NCI-H2227 treated with DMSO at 0.1 percent for 48 hours (cell line): ENCODE measurements around the gene SBK2.
A peak's percentile ranks its signal among the peaks of the same experiment; 100 is the strongest.
"Not testable (repeated sequence)": the region's sequence is repeated elsewhere in the genome, so short reads cannot be mapped to it uniquely, and the experiment has no call there.

Experiments used
- DNase-seq: peaks from one replicate; lab custom pipeline; 2025; lab: John Stamatoyannopoulos, UW

The SBK2 gene

GRCh38 chr19:55536951-55537740 is at the start of gene SBK2:
SBK2 (minus strand) TSS chr19:55537133; CDS start chr19:55536294, 839 bp downstream.
- DNase-seq: no peak

DNA sequence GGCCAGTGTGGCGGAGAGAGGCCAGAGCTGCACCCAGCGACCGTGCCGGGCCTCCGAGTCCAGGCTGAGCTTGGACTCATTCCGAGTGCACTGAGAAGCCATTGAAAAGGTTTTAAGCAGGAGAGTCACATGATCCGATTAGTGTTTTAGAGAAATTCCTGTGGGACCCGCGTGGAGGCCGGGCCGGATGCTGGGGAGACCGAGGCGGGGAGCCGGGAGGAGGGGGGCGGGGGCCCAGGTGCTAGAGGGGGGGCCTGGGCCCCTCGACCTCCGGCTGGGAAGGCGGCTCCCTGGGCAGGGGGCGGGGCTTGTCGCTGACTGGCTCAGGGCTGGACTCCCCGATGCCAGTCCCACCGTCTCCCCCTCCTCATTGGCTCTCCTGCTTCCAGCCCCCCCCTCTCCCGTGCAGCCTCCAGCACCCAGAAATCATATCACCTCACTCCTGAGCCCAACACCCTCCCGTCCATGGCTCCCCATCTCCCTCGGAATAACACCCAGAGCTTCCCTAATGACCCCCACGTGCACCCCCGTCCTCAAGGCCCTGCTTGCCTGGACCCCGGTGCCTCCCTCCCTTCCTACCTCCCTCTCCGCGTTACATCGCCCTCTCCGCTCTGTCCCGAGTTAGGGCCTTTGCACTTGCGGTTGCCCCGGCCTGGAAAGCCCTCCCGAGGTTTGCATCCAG is 48.9 kb upstream of the SBK2 start:
- peak; percentile 92 for DNase-seq

GRCh38 chr19:55584871-55585270 is 47.9 kb upstream of the SBK2 start:
- DNase-seq: no peak

GRCh38 chr19:55583897-55584296 is 47.0 kb upstream of the SBK2 start:
- DNase-seq: not testable (repeated sequence)

DNA sequence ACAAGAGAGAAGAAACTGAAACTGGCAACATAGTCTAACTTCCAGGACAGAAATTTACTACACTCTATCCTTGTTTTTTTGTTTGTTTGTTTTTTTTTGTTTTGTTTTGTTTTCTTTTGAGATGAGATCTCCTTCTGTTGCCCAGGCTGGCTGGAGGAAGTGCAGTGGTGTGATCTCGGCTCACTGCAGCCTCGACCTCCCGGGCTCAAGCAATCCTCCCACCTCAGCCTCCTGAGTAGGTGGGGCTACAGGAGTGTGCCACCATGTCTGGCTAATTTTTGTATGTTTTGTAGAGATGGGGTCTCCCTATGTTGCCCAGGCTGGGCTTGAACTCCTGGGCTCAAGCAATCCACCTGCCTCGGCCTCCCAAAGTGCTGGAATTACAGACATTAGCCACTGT is 45.4 kb upstream of the SBK2 start:
- DNase-seq: not testable (repeated sequence)

GRCh38 chr19:55581823-55582223 is 44.9 kb upstream of the SBK2 start:
- peak; percentile 80 for DNase-seq

- no peak for DNase-seq
Observed at GRCh38 chr19:55581145-55581822, 44.4 kb upstream of the SBK2 start.

- peak; percentile 98 for DNase-seq
Observed at GRCh38 chr19:55580628-55581144, 43.8 kb upstream of the SBK2 start, which contains the start of gene ZNF579. ZNF579 (minus strand) TSS chr19:55580848; CDS start chr19:55579639, 1,209 bp downstream.

DNA sequence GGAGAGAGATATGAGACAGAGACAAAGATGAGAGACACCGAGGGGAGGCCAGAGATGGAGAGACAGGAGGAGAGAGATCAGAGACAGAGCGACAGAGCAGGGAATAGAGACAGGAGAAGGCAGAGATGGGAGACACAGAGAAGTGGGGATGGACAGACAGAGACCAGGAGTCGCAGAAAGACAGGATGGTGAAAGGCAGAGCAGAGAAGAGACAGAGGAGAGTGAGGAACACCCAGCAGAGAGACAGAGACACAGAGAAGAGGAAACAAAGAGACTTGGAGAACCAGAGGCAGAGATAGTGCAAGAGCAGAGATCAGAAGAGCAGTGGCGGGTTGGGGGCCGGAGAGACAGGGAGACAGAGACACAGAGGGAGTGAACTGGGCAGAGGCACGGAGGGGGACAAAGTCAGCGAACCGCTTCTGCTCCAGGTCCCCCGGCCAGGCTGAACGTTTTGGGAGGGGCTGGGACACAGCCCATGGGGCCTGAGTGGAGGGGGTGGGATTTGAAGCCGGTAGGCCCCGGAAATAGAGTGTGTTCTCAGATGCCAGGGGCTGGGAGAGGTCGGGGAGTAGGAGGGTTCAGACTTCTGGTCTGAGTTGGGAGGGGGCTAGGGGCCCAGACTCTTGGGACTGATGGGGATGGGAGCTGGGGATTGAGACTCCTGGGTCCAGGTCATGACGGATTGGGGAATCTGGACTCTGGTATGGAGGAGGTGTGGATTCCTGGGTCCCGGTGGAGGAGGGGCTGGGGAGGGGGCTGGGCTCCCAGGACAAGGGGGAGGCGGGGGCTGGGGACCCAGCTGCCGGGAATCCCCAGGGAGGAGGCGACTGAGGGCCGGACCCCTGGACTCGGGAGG is 43.1 kb upstream of the SBK2 start:
- DNase-seq: peak; percentile 56

- DNase-seq: no peak
Observed at GRCh38 chr19:55578761-55579747, 42.1 kb upstream of the SBK2 start.

- no peak for DNase-seq
Observed at GRCh38 chr19:55578031-55578760, 41.3 kb upstream of the SBK2 start.

DNA sequence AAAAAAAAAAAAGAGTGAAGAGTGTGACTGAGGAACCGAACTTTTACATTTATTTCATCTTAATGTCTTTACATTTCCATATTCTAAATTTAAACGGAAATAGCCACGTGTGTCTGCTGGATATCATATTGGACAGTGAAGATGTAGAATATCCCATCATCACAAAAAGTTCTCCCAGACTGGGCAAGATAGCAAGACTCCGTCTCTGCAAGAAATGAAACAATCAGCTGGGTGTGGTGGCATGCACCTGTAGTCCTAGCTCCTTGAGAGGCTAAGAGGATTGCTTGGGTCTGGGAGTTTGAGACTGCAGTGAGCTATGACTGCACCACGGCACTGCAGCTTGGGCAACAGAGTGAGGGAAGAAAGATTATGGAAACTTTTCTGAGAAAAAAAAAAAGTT is 39.8 kb upstream of the SBK2 start:
- no peak for DNase-seq

- DNase-seq: not testable (repeated sequence)
Observed at GRCh38 chr19:55573929-55574328, 37.0 kb upstream of the SBK2 start.

DNA sequence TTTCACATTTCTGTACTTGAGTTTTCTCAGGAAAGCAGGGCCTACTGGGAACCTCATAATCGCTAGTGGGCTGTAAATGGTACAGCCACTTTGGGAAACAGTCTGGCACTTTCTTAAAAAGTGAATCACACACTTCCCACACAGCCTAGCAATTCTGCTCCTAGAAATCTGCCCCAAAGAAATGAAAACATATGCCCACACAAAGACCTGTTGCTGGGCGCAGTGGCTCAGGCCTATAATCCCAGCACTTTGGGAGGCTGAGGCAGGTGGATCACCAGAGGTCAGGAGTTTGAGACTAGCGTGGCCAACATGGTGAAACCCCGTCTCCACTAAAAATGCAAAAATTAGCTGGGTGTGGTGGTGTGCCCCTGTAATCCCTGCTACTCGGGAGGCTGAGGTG is 32.5 kb upstream of the SBK2 start:
- not testable (repeated sequence) for DNase-seq

- DNase-seq: no peak
Observed at GRCh38 chr19:55567708-55568328, 30.9 kb upstream of the SBK2 start.

- no peak for DNase-seq
Observed at GRCh38 chr19:55566823-55567222, 29.9 kb upstream of the SBK2 start.

DNA sequence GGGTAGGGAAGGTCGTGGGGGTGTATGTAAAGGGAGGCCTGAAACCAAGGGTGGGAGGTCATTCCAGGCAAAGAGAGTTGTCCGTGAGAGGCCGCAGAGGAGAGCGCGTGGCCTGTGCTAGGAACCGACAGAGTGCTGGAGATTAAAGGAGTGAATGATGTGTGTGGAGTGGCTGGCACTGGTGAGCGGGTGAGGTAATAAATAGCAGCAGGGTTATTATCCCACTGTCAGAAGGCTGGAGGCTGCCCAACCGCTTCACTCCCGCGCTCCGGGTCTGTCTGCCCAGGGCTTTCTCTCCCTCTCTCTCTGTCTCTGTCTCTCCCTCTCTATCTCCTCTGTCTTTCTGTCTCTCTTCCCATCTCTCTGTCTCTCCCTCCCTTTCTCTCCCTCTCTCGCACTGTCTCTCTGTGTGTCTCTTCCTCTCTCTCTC is 26.3 kb upstream of the SBK2 start:
- peak; percentile 87 for DNase-seq

- DNase-seq: no peak
Observed at GRCh38 chr19:55559684-55560083, 22.8 kb upstream of the SBK2 start.

DNA sequence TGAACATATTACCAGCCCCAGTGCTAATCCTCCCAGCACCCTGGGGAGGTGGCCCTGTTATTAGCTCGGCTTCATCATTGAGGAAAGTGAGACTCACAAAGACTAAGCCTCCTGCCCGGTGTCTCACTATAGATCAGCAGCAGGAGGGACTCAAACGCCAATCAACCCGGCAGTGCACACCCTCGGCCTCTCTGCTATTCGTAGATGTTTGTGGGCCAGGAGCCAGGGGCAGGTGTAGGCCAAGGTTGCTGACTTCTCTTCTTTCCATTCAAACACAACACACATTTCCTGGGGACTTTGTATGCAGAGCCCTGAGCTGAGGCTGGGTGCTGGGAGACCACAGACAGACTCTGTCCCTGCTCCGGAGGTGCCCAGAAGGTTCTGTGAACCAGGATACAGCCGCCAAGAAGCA is 17.8 kb upstream of the SBK2 start:
- no peak for DNase-seq
